Pancreas (tissue), 10 donors: ENCODE results near the gene FEN1. TPM values are rescaled to one million over a fixed set of nuclear protein-coding genes. Genes with fewer than 3 reads are reported as not detected.
A peak's percentile ranks its signal among the peaks of the same experiment; 100 is the strongest.

ENCODE experiments used
- ATAC-seq, 4 donors: fragments of 200-7000 bp; cut with Tn5 transposase; one replicate each; pipeline versions ENCODE4 v1.8.0 to v1.9.1; 2020; ENCODE audit warnings: mild to moderate bottlenecking in 4 of 4, moderate library complexity in 4 of 4
- DNase-seq, 6 donors: peaks; one replicate each; pipeline ENCODE4 v3.0.0-alpha.2; 2020
- FAIRE-seq: peaks from 2 replicates; lab custom pipeline; 2012; peaks lifted over from hg19 to GRCh38; lab: Jason Lieb, UNC
- H3K27ac ChIP-seq, 4 donors: fragments of 200-600 bp; sonication (generic); 1 replicate in 3 of 4; 2 replicates in 1 of 4; pipeline versions ENCODE4 v1.5.0 to v1.8.0; 2020
- H3K27me3 ChIP-seq, 4 donors: fragments of 200-600 bp; one replicate each; pipeline ENCODE4 v1.8.0; 2021
- H3K36me3 ChIP-seq, 3 donors: fragments of 200-600 bp; sonication (generic) in 1 of 3; one replicate each; pipeline versions ENCODE4 v1.5.0 to v1.8.0; 2020 to 2021
- H3K4me1 ChIP-seq, 3 donors: fragments of 200-600 bp; one replicate each; pipeline ENCODE4 v1.8.0; 2021
- H3K4me3 ChIP-seq, 4 donors: fragments of 200-600 bp; sonication (generic) in 2 of 4; one replicate each; pipeline versions ENCODE4 v1.5.0 to v1.8.0; 2020 to 2021
- H3K9me3 ChIP-seq, 4 donors: fragments of 200-600 bp; one replicate each; pipeline ENCODE4 v1.8.0; 2021
- CTCF ChIP-seq, 4 donors: fragments of 200-600 bp; sonication (generic) in 3 of 4; IDR thresholded peaks; one replicate each; pipeline versions ENCODE4 v1.5.0 to v1.8.0; 2021; ENCODE audit warnings: antibody characterized with exemption in 4 of 4
- WGBS, 2 donors: extraction: QIAGEN DNeasy Blood & Tissue Kit; methylation state at CpG; one replicate each; pipeline ENCODE4 v1.1.7; 2013; 5-methylcytosine and 5-hydroxymethylcytosine counted together
- intact Hi-C, 3 donors: fragments of 100-400 bp; cut with DNase I; formaldehyde crosslinking; loops; one replicate each; pipeline versions ENCODE4 v1.11.1 to v1.14.2; 2022
- polyA plus RNA-seq, 2 donors: library from polyadenylated mRNA; stranded (reverse); fragments of 200-250 nt; gene quantifications; one replicate each; pipeline ENCODE4 v1.2.3, GENCODE V29; 2013
- total RNA-seq, 6 donors: library from RNA; stranded (reverse); fragmentation: NEBNext Ultra II Directional in 4 of 6; extraction: Animal tissue kit (Norgen Biotek cat#: 25700) in 4 of 6; gene quantifications; one replicate each; pipeline versions ENCODE4 v1.2.1 to v1.2.4, GENCODE V29; 2021 to 2023
- donor health status: healthy with polysubstance abuse.
- donor health status: DM: no; HTN: no; CAD: no; lungs with moderate emphysema.
- donor health status: DM: no; HTN: no; CAD: no.
- donor health status: control.
- donor health status: control.
- donor health status: Bipolar disorder and iron deficiency.
- donor health status: DM: yes; HTN: yes; CAD: no.
- donor health status: DM: no; HTN: no; CAD: no.
- donor health status: DM: no; HTN: no; CAD: no.
- donor health status: DM: yes; HTN: yes; CAD: no.

Gene FEN1
- total and polyA plus RNA-seq, 8 donors, result 2.3 to 7.3 (median 4.7) TPM

- peaks cover 0 to 19% (median 0%) of the 10 kb centered on the region in 3 donors for H3K36me3 ChIP-seq
- H3K4me3 ChIP-seq, result no peak overlapping the region
- intact Hi-C loops, result no loop called here
- H3K27me3 ChIP-seq, result no peaks in the 10 kb centered on the region
- H3K4me1 ChIP-seq, result peaks cover 8 to 15% (median 13%) of the 10 kb centered on the region in 3 donors
- no peaks in the 10 kb centered on the region for H3K9me3 ChIP-seq
- ATAC-seq (peak; percentile 73 to 84 (median 80)), DNase-seq (peak; percentile 71 to 90 (median 82)), FAIRE-seq (no peak)
- peak; percentile 50 to 73 (median 71) for TF ChIP-seq CTCF (IDR thresholded peaks at IDR 0.05)
- 56 to 60% methylated on average over 9 of the region's 9 CpGs for WGBS, 2 donors
- peak overlapping the region in 3 of 4 donors; percentile 30 to 61 (median 41) for H3K27ac ChIP-seq
These were observed 16.1 kb upstream of the FEN1 start for GRCh38 chr11:61776561-61777075.

- FAIRE-seq, result no peak
- no peaks in the 10 kb centered on the region for H3K9me3 ChIP-seq
- peak overlapping the region in 2 of 4 donors; percentile 8 to 30 for H3K4me3 ChIP-seq
- TF ChIP-seq CTCF (IDR thresholded peaks at IDR 0.05), result no peak
- ATAC-seq, result peak; percentile 78 to 85 (median 83)
- H3K36me3 ChIP-seq, result peaks cover 0 to 27% (median 0%) of the 10 kb centered on the region in 3 donors
- no peaks in the 10 kb centered on the region for H3K27me3 ChIP-seq
- peak overlapping the region in 3 of 4 donors; percentile 30 to 61 (median 41) for H3K27ac ChIP-seq
- H3K4me1 ChIP-seq, result peaks cover 6 to 12% (median 8%) of the 10 kb centered on the region in 3 donors
- DNase-seq, result peak; percentile 83 to 94 (median 88)
- 37 to 41% methylated on average over 63 to 66 of the region's 67 CpGs for WGBS, 2 donors
- intact Hi-C loops, result no loop called here
These were observed 15.2 kb upstream of the FEN1 start for GRCh38 chr11:61777234-61778090.

GRCh38 chr11:61778357-61778886 lies 14.3 kb upstream of the FEN1 start:
- peaks cover 5 to 10% (median 7%) of the 10 kb centered on the region in 3 donors for H3K4me1 ChIP-seq
- FAIRE-seq (no peak), DNase-seq (peak in 2 of 6 donors; percentile 18 to 28), ATAC-seq (no peak)
- WGBS, 2 donors, result 90 to 92% methylated on average over 11 of the region's 11 CpGs
- intact Hi-C loops, result no loop called here
- H3K27ac ChIP-seq, result no peak overlapping the region
- no peak for TF ChIP-seq CTCF (IDR thresholded peaks at IDR 0.05)
- H3K36me3 ChIP-seq, result peaks cover 0 to 34% (median 0%) of the 10 kb centered on the region in 3 donors
- no peaks in the 10 kb centered on the region for H3K9me3 ChIP-seq
- H3K27me3 ChIP-seq, result no peaks in the 10 kb centered on the region
- H3K4me3 ChIP-seq, result no peak overlapping the region

- peak in 2 of 6 donors; percentile 32 to 75 for DNase-seq
- Histone ChIP-seq H3K36me3 (peaks cover 0 to 40% (median 0%) of the 10 kb centered on the region in 3 donors), H3K4me3 (no peak overlapping the region), H3K27ac (no peak overlapping the region), H3K4me1 (peaks cover 5 to 10% (median 7%) of the 10 kb centered on the region in 3 donors), H3K27me3 (no peaks in the 10 kb centered on the region), H3K9me3 (no peaks in the 10 kb centered on the region)
- no peak for FAIRE-seq
- intact Hi-C loops, result no loop called here
- no peak for ATAC-seq
- WGBS, 2 donors, result 90% methylated on average over 23 to 24 of the region's 24 CpGs
- TF ChIP-seq CTCF (IDR thresholded peaks at IDR 0.05), result no peak
These were observed 13.6 kb upstream of the FEN1 start for GRCh38 chr11:61778920-61779650.
